GM21390 (cell line): ENCODE measurements around the gene TTC34.
A peak's percentile ranks its signal among the peaks of the same experiment; 100 is the strongest.

Source experiments
- ATAC-seq: cut with Tn5 transposase; IDR thresholded peaks from one replicate; pipeline ENCODE4 v1.9.1; 2021; ENCODE audit not compliant: unreplicated experiment

The TTC34 gene

GRCh38 chr1:2594001-2594640, 207.4 kb downstream of the TTC34 start:
- no peak for ATAC-seq

- ATAC-seq = no peak
Measured at GRCh38 chr1:2593251-2593878, 208.1 kb downstream of the TTC34 start.

GRCh38 chr1:2592672-2593071, 208.8 kb downstream of the TTC34 start:
- no peak for ATAC-seq

GRCh38 chr1:2591581-2592261, 209.8 kb downstream of the TTC34 start:
- no peak for ATAC-seq

- ATAC-seq = no peak
Measured at GRCh38 chr1:2591233-2591580, 210.3 kb downstream of the TTC34 start.

- ATAC-seq = no peak
Measured at GRCh38 chr1:2590233-2591141, 211.0 kb downstream of the TTC34 start.

GRCh38 chr1:2589431-2590232, 211.9 kb downstream of the TTC34 start:
- no peak for ATAC-seq

- ATAC-seq = no peak
Measured at GRCh38 chr1:2588661-2589430, 212.6 kb downstream of the TTC34 start.

GRCh38 chr1:2587860-2588571, 213.5 kb downstream of the TTC34 start:
- no peak for ATAC-seq

GRCh38 chr1:2587071-2587859, 214.2 kb downstream of the TTC34 start:
- peak; percentile 11 for ATAC-seq

- ATAC-seq = peak; percentile 60
Measured at GRCh38 chr1:2586154-2587070, 215.1 kb downstream of the TTC34 start, which contains the start of gene PRXL2B. TSS of gene PRXL2B (plus strand) at chr1:2586777. CDS start at chr1:2586886, 109 bp downstream.
